MM.1S (cell line): ENCODE measurements around the gene RCE1.

Experiments used
- DNase-seq: peaks from one replicate; pipeline ENCODE4 v3.0.0-alpha.2; 2015
- H2AFZ ChIP-seq: fragments of 300-600 bp; sonication (generic); 2 replicates; pipeline ENCODE4 v1.6.0; 2016; ENCODE audit warnings: antibody characterized with exemption, low read length
- H3F3A ChIP-seq: fragments of 300-600 bp; sonication (generic); 2 replicates; pipeline ENCODE4 v1.6.1; 2016; ENCODE audit warnings: mild to moderate bottlenecking, antibody characterized with exemption, low read length, moderate library complexity, mixed read lengths; ENCODE audit not compliant: insufficient read depth
- H3K27ac ChIP-seq: fragments of 300-600 bp; sonication (generic); 2 replicates; pipeline ENCODE4 v1.5.1; 2016; ENCODE audit warnings: mild to moderate bottlenecking, low read length
- H3K27me3 ChIP-seq: fragments of 300-600 bp; sonication (generic); replicated peaks from 2 replicates; pipeline ENCODE4 v1.6.0; 2016; ENCODE audit warnings: low read length; ENCODE audit not compliant: insufficient read depth
- H3K36me3 ChIP-seq: fragments of 300-600 bp; sonication (generic); replicated peaks from 2 replicates; pipeline ENCODE4 v1.6.1; 2016; ENCODE audit warnings: mild to moderate bottlenecking, low read length, mixed read lengths; ENCODE audit not compliant: insufficient read depth
- H3K4me1 ChIP-seq: fragments of 300-600 bp; sonication (generic); 2 replicates; pipeline ENCODE4 v1.6.1; 2016; ENCODE audit warnings: low read length, mixed read lengths
- H3K4me2 ChIP-seq: fragments of 300-600 bp; sonication (generic); 2 replicates; pipeline ENCODE4 v1.6.0; 2016; ENCODE audit warnings: low read depth, low read length
- H3K4me3 ChIP-seq: fragments of 300-600 bp; sonication (generic); 2 replicates; pipeline ENCODE4 v1.5.1; 2016; ENCODE audit warnings: low read length, mixed read lengths
- H3K79me2 ChIP-seq: fragments of 300-600 bp; sonication (generic); 2 replicates; pipeline ENCODE4 v1.6.1; 2016; ENCODE audit warnings: mixed run types, low read length, mixed read lengths
- H3K9ac ChIP-seq: fragments of 300-600 bp; sonication (generic); 2 replicates; pipeline ENCODE4 v1.6.1; 2016; ENCODE audit warnings: low read length, mixed read lengths
- H3K9me2 ChIP-seq: fragments of 300-600 bp; sonication (generic); replicated peaks from 2 replicates; pipeline ENCODE4 v1.6.1; 2016; ENCODE audit warnings: mild to moderate bottlenecking, low read length, mixed read lengths; ENCODE audit not compliant: insufficient read depth
- H3K9me3 ChIP-seq: fragments of 300-600 bp; sonication (generic); replicated peaks from 2 replicates; pipeline ENCODE4 v1.6.1; 2016; ENCODE audit warnings: mild to moderate bottlenecking, low read length, mixed read lengths; ENCODE audit not compliant: insufficient read depth
- H4K20me1 ChIP-seq: fragments of 300-600 bp; sonication (generic); 2 replicates; pipeline ENCODE4 v1.6.1; 2016; ENCODE audit warnings: mild to moderate bottlenecking, low read length, moderate library complexity, mixed read lengths; ENCODE audit not compliant: insufficient read depth
- CTCF ChIP-seq: fragments of 300-600 bp; sonication (generic); IDR thresholded peaks from 2 replicates; pipeline ENCODE4 v1.5.1; 2016; ENCODE audit warnings: antibody characterized with exemption, low read length, mixed read lengths
- EZH2 ChIP-seq: fragments of 300-600 bp; sonication (generic); optimal IDR thresholded peaks from 2 replicates; pipeline ENCODE3; 2017; ENCODE audit warnings: low read depth, mild to moderate bottlenecking, antibody characterized with exemption, low read length, mixed read lengths
- EZH2phosphoT487 ChIP-seq: fragments of 300-600 bp; sonication (generic); IDR thresholded peaks from 2 replicates; pipeline ENCODE4 v1.6.1; 2018; ENCODE audit warnings: antibody characterized with exemption, low read length

RCE1 gene

GRCh38 chr11:66856496-66857233 is 13.4 kb downstream of the RCE1 start, which contains the start of gene LRFN4:
TSS of gene LRFN4 (plus strand) at chr11:66857064. CDS start at chr11:66857745, 681 bp downstream.
- H3K27me3 ChIP-seq = no peaks in the 10 kb centered on the region
- H3F3A ChIP-seq = no peaks in the 10 kb centered on the region
- no peaks in the 10 kb centered on the region for H4K20me1 ChIP-seq
- H3K36me3 ChIP-seq = no peaks in the 10 kb centered on the region
- peaks cover 5% of the 10 kb centered on the region for H3K4me1 ChIP-seq
- H3K9me2 ChIP-seq = no peaks in the 10 kb centered on the region
- H3K9me3 ChIP-seq = no peaks in the 10 kb centered on the region
- TF ChIP-seq EZH2phosphoT487 (no peak), CTCF (no peak), EZH2 (no peak)
- DNase-seq = no peak
- no peaks in the 10 kb centered on the region for H3K79me2 ChIP-seq
- H2AFZ ChIP-seq = peak within 1 kb of the TSS; percentile 96
- peak within 1 kb of the TSS; percentile 30; the same call in 1 of the 2 replicates for H3K27ac ChIP-seq
- peak within 1 kb of the TSS; percentile 83 for H3K4me3 ChIP-seq
- H3K9ac ChIP-seq = peak within 1 kb of the TSS; percentile 70
- peak within 1 kb of the TSS; percentile 99 for H3K4me2 ChIP-seq

- H3K27ac ChIP-seq = no peak overlapping the region
- no peaks in the 10 kb centered on the region for H3K4me1 ChIP-seq
Observed at GRCh38 chr11:66857234-66857926, 14.1 kb downstream of the RCE1 start.

DNA sequence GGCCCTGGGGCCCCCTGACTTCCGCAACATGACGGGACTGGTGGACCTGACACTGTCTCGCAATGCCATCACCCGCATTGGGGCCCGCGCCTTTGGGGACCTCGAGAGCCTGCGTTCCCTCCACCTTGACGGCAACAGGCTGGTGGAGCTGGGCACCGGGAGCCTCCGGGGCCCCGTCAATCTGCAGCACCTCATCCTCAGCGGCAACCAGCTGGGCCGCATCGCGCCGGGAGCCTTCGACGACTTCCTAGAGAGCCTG is 14.6 kb downstream of the RCE1 start:
- no peaks in the 10 kb centered on the region for H4K20me1 ChIP-seq
- H3K9ac ChIP-seq = no peak overlapping the region
- H3K4me2 ChIP-seq = no peak overlapping the region
- DNase-seq = no peak
- no peak overlapping the region for H3K27ac ChIP-seq
- H3K36me3 ChIP-seq = no peaks in the 10 kb centered on the region
- H3K4me3 ChIP-seq = no peak overlapping the region
- H2AFZ ChIP-seq = no peak overlapping the region
- H3K4me1 ChIP-seq = no peaks in the 10 kb centered on the region
- no peaks in the 10 kb centered on the region for H3K79me2 ChIP-seq
- H3K9me3 ChIP-seq = no peaks in the 10 kb centered on the region
- H3F3A ChIP-seq = no peaks in the 10 kb centered on the region
- TF ChIP-seq EZH2phosphoT487 = no peak
- TF ChIP-seq CTCF = no peak
- TF ChIP-seq EZH2 = no peak
- no peaks in the 10 kb centered on the region for H3K9me2 ChIP-seq
- no peaks in the 10 kb centered on the region for H3K27me3 ChIP-seq

More at GRCh38 chr11:66857234-66857926, 14.1 kb downstream of the RCE1 start:
- Histone ChIP-seq H3K4me3 (no peak overlapping the region), H4K20me1 (no peaks in the 10 kb centered on the region), H3K27me3 (no peaks in the 10 kb centered on the region), H3K9ac (no peak overlapping the region), H2AFZ (no peak overlapping the region), H3K9me3 (no peaks in the 10 kb centered on the region), H3K9me2 (no peaks in the 10 kb centered on the region), H3K4me2 (no peak overlapping the region), H3K79me2 (no peaks in the 10 kb centered on the region), H3K36me3 (no peaks in the 10 kb centered on the region), H3F3A (no peaks in the 10 kb centered on the region)
- DNase-seq = no peak
- no peak for TF ChIP-seq EZH2
- TF ChIP-seq CTCF = no peak
- TF ChIP-seq EZH2phosphoT487 = no peak
